GM21390 (cell line): ENCODE data around the gene AOPEP.
"Not testable (repeated sequence)": the region's sequence is repeated elsewhere in the genome, so short reads cannot be mapped to it uniquely, and the experiment has no call there.

Experiments used
- ATAC-seq: cut with Tn5 transposase; IDR thresholded peaks from one replicate; pipeline ENCODE4 v1.9.1; 2021; ENCODE audit not compliant: unreplicated experiment

Gene AOPEP

GRCh38 chr9:94812343-94812742 lies 85.8 kb downstream of the AOPEP start:
- no peak for ATAC-seq

- no peak for ATAC-seq
Measured at GRCh38 chr9:94813379-94813778, 86.9 kb downstream of the AOPEP start.

- no peak for ATAC-seq
Measured at GRCh38 chr9:94817291-94818177, 91.0 kb downstream of the AOPEP start.

GRCh38 chr9:94818178-94818541 lies 91.7 kb downstream of the AOPEP start:
- ATAC-seq: no peak

GRCh38 chr9:94819161-94819687 lies 92.7 kb downstream of the AOPEP start:
- ATAC-seq: no peak

- ATAC-seq: peak; percentile 84
Measured at GRCh38 chr9:94821098-94821887, 94.8 kb downstream of the AOPEP start.

- ATAC-seq: no peak
Measured at GRCh38 chr9:94822273-94822672, 95.8 kb downstream of the AOPEP start.

- ATAC-seq: no peak
Measured at GRCh38 chr9:94823710-94824109, 97.2 kb downstream of the AOPEP start.

GRCh38 chr9:94824411-94824810 lies 97.9 kb downstream of the AOPEP start:
- ATAC-seq: no peak

GRCh38 chr9:94824913-94825610 lies 98.6 kb downstream of the AOPEP start:
- ATAC-seq: no peak

GRCh38 chr9:94825611-94825958 lies 99.1 kb downstream of the AOPEP start:
- ATAC-seq: no peak

GRCh38 chr9:94826044-94826443 lies 99.5 kb downstream of the AOPEP start:
- no peak for ATAC-seq

GRCh38 chr9:94826644-94827410 lies 100.3 kb downstream of the AOPEP start:
- no peak for ATAC-seq

- ATAC-seq: no peak
Measured at GRCh38 chr9:94827584-94828304, 101.2 kb downstream of the AOPEP start.

- ATAC-seq: no peak
Measured at GRCh38 chr9:94829380-94830070, 103.0 kb downstream of the AOPEP start.

- not testable (repeated sequence) for ATAC-seq
Measured at GRCh38 chr9:94830071-94830604, 103.6 kb downstream of the AOPEP start.

- no peak for ATAC-seq
Measured at GRCh38 chr9:94833802-94834201, 107.3 kb downstream of the AOPEP start.

GRCh38 chr9:94837404-94837803 lies 110.9 kb downstream of the AOPEP start:
- ATAC-seq: no peak

GRCh38 chr9:94839398-94839797 lies 112.9 kb downstream of the AOPEP start:
- ATAC-seq: no peak
